ENCODE results near the gene DBT.

DBT gene

DNA sequence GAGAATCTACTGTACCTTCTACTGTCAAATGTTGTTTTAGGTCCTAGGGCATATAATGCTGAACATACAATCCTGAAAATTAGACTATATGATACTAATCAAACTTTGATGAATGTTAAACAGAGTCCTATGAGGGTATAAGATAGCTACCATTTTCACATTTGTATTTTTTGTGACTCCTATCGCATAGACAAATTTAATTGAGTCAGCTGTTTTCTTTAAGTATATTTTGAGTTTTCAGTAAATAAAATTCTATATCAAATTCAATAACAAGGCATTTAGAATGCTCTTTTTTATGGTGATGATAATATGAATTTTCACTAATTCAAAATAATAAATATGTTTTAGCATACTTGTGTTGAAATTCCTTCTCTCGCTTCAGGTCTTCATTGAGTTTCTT is 81.6 kb downstream of the DBT start:
- TF ChIP-seq, protein P1, sequence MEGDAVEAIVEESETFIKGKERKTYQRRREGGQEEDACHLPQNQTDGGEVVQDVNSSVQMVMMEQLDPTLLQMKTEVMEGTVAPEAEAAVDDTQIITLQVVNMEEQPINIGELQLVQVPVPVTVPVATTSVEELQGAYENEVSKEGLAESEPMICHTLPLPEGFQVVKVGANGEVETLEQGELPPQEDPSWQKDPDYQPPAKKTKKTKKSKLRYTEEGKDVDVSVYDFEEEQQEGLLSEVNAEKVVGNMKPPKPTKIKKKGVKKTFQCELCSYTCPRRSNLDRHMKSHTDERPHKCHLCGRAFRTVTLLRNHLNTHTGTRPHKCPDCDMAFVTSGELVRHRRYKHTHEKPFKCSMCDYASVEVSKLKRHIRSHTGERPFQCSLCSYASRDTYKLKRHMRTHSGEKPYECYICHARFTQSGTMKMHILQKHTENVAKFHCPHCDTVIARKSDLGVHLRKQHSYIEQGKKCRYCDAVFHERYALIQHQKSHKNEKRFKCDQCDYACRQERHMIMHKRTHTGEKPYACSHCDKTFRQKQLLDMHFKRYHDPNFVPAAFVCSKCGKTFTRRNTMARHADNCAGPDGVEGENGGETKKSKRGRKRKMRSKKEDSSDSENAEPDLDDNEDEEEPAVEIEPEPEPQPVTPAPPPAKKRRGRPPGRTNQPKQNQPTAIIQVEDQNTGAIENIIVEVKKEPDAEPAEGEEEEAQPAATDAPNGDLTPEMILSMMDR (IDR thresholded peaks at IDR 0.05; ENCODE audit: low read depth, low read length, missing control alignments) = no peak
- no peak for DNase-seq (ENCODE audit: low read depth)
- H3K4me3 ChIP-seq (ENCODE audit: low read depth, low read length) = no peak overlapping the region

DNA sequence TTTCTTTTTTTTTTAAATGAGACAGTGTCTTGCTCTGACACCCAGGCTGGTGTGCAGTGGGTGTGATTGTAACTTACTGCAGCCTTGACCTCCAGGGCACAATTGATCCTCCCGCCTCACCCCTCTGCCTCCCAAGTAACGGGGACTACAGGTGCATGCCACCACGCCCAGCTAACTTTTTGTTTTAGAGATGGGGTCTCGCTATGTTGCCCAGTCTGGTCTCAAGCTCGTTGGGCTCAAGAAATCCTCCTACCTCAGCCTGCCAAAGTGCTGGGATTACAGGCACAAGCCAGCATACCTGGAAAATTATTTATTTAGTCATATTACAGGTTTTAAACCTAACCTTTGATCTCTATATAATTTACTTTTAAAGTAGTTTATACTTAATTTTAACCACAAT is 84.9 kb downstream of the DBT start:
- DNase-seq (ENCODE audit: low read depth) = no peak
- no peak overlapping the region for H3K4me3 ChIP-seq (ENCODE audit: low read depth, low read length)
- TF ChIP-seq, protein P1 (IDR thresholded peaks at IDR 0.05; ENCODE audit: low read depth, low read length, missing control alignments) = no peak

DNA sequence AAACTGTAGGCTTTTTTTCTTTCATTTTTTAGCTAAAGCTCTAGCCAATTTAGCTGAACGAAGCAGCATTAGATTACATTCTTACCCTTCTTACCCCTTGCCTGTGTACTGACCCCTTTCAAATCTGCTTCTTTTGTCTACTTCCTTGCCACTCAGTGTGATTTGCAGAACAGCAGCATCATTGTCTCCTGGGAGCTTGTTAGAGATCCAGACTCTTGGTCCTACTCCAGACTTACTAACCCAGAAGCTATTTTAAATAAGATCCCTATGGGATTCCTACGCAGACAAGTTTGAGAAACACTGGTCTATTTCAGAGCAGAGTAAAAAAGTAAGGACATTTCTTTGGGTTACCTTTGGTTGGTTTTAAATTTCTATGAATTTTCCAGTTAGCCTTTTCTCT is 85.4 kb downstream of the DBT start:
- no peak for DNase-seq (ENCODE audit: low read depth)
- no peak overlapping the region for H3K4me3 ChIP-seq (ENCODE audit: low read depth, low read length)

DNA sequence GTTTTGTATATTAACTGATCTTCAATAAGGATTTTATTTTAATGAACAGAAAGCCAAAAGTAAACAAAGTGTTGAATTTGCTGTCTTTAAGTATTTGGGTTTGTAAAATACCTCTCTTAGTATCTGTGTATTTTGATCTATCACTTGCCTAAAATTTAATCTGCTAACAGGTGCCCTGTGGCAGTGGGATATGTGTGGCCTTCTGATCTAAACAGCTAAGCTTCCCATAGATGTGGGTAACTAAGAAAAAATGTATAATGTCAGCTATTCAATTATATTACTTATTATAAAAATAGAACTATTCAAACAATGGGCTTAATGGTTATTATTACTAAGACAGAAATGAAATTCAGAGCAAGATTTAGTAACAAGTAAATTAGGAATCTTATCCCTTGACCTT is 86.8 kb downstream of the DBT start:
- H3K4me3 ChIP-seq (ENCODE audit: low read depth, low read length) = no peak overlapping the region
- DNase-seq (ENCODE audit: low read depth) = no peak
- TF ChIP-seq, protein P1 (IDR thresholded peaks at IDR 0.05; ENCODE audit: low read depth, low read length, missing control alignments) = no peak

More for the DNA sequence above, 85.4 kb downstream of the DBT start:
- TF ChIP-seq, protein P1 (IDR thresholded peaks at IDR 0.05; ENCODE audit: low read depth, low read length, missing control alignments) = no peak

DNA sequence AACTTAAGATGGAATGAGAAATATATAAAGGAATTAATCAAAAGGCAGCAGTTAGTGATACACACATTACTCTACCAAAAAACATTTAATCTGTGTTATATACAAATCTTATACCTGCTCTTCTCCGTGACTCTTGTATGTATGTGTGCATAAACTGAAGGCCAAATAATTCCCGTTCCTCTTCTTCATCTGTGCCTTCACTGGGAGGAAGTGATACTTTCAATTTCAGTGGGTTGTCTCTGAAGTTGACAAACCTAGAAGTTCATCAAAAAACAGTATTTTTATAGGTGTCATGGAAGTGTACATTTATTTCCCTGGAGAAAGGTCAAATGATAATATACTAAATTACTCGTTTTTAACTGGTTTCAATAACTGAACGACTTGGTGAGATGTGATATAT is 97.4 kb downstream of the DBT start:
- no peak overlapping the region for H3K4me3 ChIP-seq (ENCODE audit: low read depth, low read length)
- no peak for DNase-seq (ENCODE audit: low read depth)
- TF ChIP-seq, protein P1 (IDR thresholded peaks at IDR 0.05; ENCODE audit: low read depth, low read length, missing control alignments) = no peak

DNA sequence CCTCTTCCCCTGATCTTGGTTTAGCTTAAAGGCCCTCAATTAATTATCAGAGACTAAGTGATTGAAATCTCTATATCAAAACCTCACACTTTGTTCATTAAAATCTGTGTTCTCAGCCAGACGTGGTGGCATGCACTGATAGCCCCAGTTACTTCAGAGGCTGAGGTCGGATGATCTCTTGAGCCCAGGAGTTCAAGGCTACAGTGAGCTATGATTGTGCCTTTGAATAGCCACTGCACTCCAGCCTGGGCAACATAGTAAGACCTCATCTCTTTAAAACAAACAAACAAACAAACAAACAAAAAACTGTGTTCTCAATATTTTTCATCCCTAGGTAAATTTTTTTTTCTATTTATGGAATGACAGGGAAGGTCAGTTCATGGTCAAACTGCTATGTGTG is 98.0 kb downstream of the DBT start:
- TF ChIP-seq, protein P1 (IDR thresholded peaks at IDR 0.05; ENCODE audit: low read depth, low read length, missing control alignments) = no peak
- H3K4me3 ChIP-seq (ENCODE audit: low read depth, low read length) = no peak overlapping the region
- no peak for DNase-seq (ENCODE audit: low read depth)

DNA sequence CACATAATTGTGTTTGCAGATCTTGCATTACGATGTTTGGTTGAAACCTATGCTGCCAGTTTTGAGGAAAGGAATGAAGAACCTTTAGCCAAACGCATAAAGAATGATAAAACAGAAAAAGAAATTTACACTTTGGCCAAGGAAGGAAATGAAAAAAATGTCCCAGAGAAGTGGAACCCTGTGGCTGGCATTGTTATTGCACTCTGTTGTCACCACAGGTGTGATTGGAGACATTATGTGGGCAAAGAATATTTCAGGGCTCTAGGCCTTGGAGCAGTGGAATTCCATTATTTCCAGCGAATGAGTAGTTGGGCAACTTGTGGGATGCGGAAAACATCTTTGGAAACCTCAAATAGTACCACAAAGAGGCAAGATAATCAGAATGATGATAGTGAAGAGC is 101.8 kb downstream of the DBT start:
- H3K4me3 ChIP-seq (ENCODE audit: low read depth, low read length) = no peak overlapping the region

More for the DNA sequence above, 101.8 kb downstream of the DBT start:
- no peak for DNase-seq (ENCODE audit: low read depth)
- TF ChIP-seq, protein P1 (IDR thresholded peaks at IDR 0.05; ENCODE audit: low read depth, low read length, missing control alignments) = no peak
